Body of pancreas (tissue), 4 donors: Measurements from ENCODE around the gene COIL. TPM values are rescaled to one million over a fixed set of nuclear protein-coding genes. Genes with fewer than 3 reads are reported as not detected.
A peak's percentile ranks its signal among the peaks of the same experiment; 100 is the strongest.
"Not testable (repeated sequence)": the region's sequence is repeated elsewhere in the genome, so short reads cannot be mapped to it uniquely, and the experiment has no call there.

Experiments
- ATAC-seq: fragments of 150-250 bp; one replicate; pipeline ENCODE4 v1.9.1; 2016
- DNase-seq, 4 donors: peaks; one replicate each; pipeline ENCODE4 v3.0.0-alpha.2; 2019
- H3K27ac ChIP-seq, 4 donors: fragments of 200-600 bp; sonication (generic); 1 replicate in 3 of 4; 2 replicates in 1 of 4; pipeline versions ENCODE4 v1.5.1 to v1.6.1; 2016 to 2019; ENCODE audit warnings: mild to moderate bottlenecking in 1 of 4, mixed read lengths in 1 of 4, moderate library complexity in 1 of 4
- H3K27me3 ChIP-seq, 2 donors: fragments of 200-600 bp; sonication (generic); one replicate each; pipeline ENCODE4 v1.6.0; 2016; ENCODE audit warnings: mild to moderate bottlenecking in 1 of 2
- H3K36me3 ChIP-seq, 2 donors: fragments of 200-600 bp; sonication (generic); replicated peaks in 1 of 2; 2 replicates each; pipeline ENCODE4 v1.5.1; 2016; ENCODE audit warnings: low read depth in 2 of 2; ENCODE audit not compliant: insufficient read depth in 1 of 2
- H3K4me1 ChIP-seq: fragments of 200-600 bp; sonication (generic); one replicate; pipeline ENCODE4 v1.6.0; 2016
- H3K4me3 ChIP-seq, 2 donors: fragments of 200-600 bp; sonication (generic); 1 replicate in 1 of 2; 2 replicates in 1 of 2; pipeline ENCODE4 v1.5.1; 2016 to 2019
- H3K9me3 ChIP-seq, 3 donors: fragments of 200-600 bp; sonication (generic); 1 replicate in 2 of 3; 2 replicates in 1 of 3; pipeline ENCODE4 v1.5.1; 2016
- CTCF ChIP-seq, 7 experiments: fragments of 450-650 bp in 4 of 7; fragments of 200-600 bp in 3 of 7; sonication (generic) in 3 of 7; IDR thresholded peaks; one replicate each; pipeline ENCODE4 v1.5.1; 2016 to 2019; ENCODE audit warnings: antibody characterized with exemption in 7 of 7
- POLR2A ChIP-seq, 3 donors: fragments of 450-650 bp; IDR thresholded peaks; one replicate each; pipeline ENCODE4 v1.6.1; 2016; ENCODE audit warnings: antibody characterized with exemption in 3 of 3, mild to moderate bottlenecking in 2 of 3
- WGBS, 2 donors: methylation state at CpG; one replicate each; pipeline ENCODE4 v1.1.5; 2017; 5-methylcytosine and 5-hydroxymethylcytosine counted together
- intact Hi-C: fragments of 100-400 bp; cut with DNase I; formaldehyde crosslinking; loops from one replicate; pipeline ENCODE4 v1.15.1; 2023
- total RNA-seq, 2 donors: library from RNA; depleted of rRNA; stranded (reverse); fragments of >200 nt; gene quantifications; one replicate each; pipeline ENCODE4 v1.1.0, GENCODE V29; 2016

Gene COIL
- total RNA-seq, 2 donors from 2014 or later = 4.6 to 7.8 TPM

GRCh38 chr17:56966338-56966737 is 5.5 kb upstream of the COIL start:
- TF ChIP-seq CTCF (IDR thresholded peaks at IDR 0.05) = no peak
- no peak for TF ChIP-seq POLR2A (IDR thresholded peaks at IDR 0.05)
- ATAC-seq (no peak), DNase-seq (no peak)
- Histone ChIP-seq H3K4me3 (no peak overlapping the region), H3K4me1 (peaks cover 14% of the 10 kb centered on the region), H3K36me3 (no peaks in the 10 kb centered on the region), H3K27me3 (no peaks in the 10 kb centered on the region), H3K27ac (no peak overlapping the region), H3K9me3 (no peaks in the 10 kb centered on the region)
- 61 to 72% methylated on average over 4 to 5 of the region's 5 CpGs for WGBS, 2 donors
- intact Hi-C loops = no loop called here

- intact Hi-C loops, H3K9me3 ChIP-seq, ATAC-seq, H3K4me3 ChIP-seq, H3K36me3 ChIP-seq, H3K27ac ChIP-seq, H3K27me3 ChIP-seq: not testable (repeated sequence)
- DNase-seq = peak in 2 of 4 donors; percentile 23 to 58
- peaks cover 14% of the 10 kb centered on the region for H3K4me1 ChIP-seq
- 25 to 34% methylated on average over 5 to 6 of the region's 6 CpGs for WGBS, 2 donors
Observed at GRCh38 chr17:56965681-56966080, 4.8 kb upstream of the COIL start.

GRCh38 chr17:56965241-56965640 is 4.4 kb upstream of the COIL start:
- H3K27me3 ChIP-seq, H3K4me3 ChIP-seq, ATAC-seq, H3K36me3 ChIP-seq, DNase-seq, H3K27ac ChIP-seq, intact Hi-C loops, H3K9me3 ChIP-seq: not testable (repeated sequence)
- 73 to 75% methylated on average over 9 of the region's 9 CpGs for WGBS, 2 donors
- peaks cover 14% of the 10 kb centered on the region for H3K4me1 ChIP-seq

- ATAC-seq (no peak), DNase-seq (no peak)
- Histone ChIP-seq H3K4me3 (no peak overlapping the region), H3K27me3 (no peaks in the 10 kb centered on the region), H3K4me1 (peaks cover 15% of the 10 kb centered on the region), H3K36me3 (no peaks in the 10 kb centered on the region), H3K9me3 (no peaks in the 10 kb centered on the region), H3K27ac (no peak overlapping the region)
- WGBS, 2 donors = 92 to 98% methylated on average over 4 to 5 of the region's 5 CpGs
- intact Hi-C loops = no loop called here
- TF ChIP-seq POLR2A (IDR thresholded peaks at IDR 0.05) (no peak), CTCF (IDR thresholded peaks at IDR 0.05) (no peak)
Observed at GRCh38 chr17:56956992-56957391, 3.9 kb downstream of the COIL start.

- TF ChIP-seq POLR2A (IDR thresholded peaks at IDR 0.05) (no peak), CTCF (IDR thresholded peaks at IDR 0.05) (no peak)
- ATAC-seq (no peak), DNase-seq (no peak)
- no peak overlapping the region for H3K4me3 ChIP-seq
- H3K27ac ChIP-seq = no peak overlapping the region
- no peaks in the 10 kb centered on the region for H3K4me1 ChIP-seq
- H3K36me3 ChIP-seq = peaks cover 7 to 9% of the 10 kb centered on the region in 2 donors
- WGBS, 2 donors = 62 to 85% methylated on average over 3 of the region's 3 CpGs
- no peaks in the 10 kb centered on the region for H3K9me3 ChIP-seq
- no peaks in the 10 kb centered on the region for H3K27me3 ChIP-seq
- intact Hi-C loops = no loop called here
Observed at GRCh38 chr17:56949595-56949994, 11.3 kb downstream of the COIL start.

- Histone ChIP-seq H3K27ac (no peak overlapping the region), H3K9me3 (no peaks in the 10 kb centered on the region), H3K27me3 (no peaks in the 10 kb centered on the region), H3K4me3 (no peak overlapping the region), H3K36me3 (peaks cover 10 to 17% of the 10 kb centered on the region in 2 donors), H3K4me1 (no peaks in the 10 kb centered on the region)
- 92 to 97% methylated on average over 1 of the region's 1 CpG for WGBS, 2 donors
- no peak for TF ChIP-seq POLR2A (IDR thresholded peaks at IDR 0.05)
- ATAC-seq (no peak), DNase-seq (no peak)
- intact Hi-C loops = no loop called here
Observed at GRCh38 chr17:56948491-56948890, 12.4 kb downstream of the COIL start.
